ENCODE results near the gene SETD5.

Gene SETD5

DNA sequence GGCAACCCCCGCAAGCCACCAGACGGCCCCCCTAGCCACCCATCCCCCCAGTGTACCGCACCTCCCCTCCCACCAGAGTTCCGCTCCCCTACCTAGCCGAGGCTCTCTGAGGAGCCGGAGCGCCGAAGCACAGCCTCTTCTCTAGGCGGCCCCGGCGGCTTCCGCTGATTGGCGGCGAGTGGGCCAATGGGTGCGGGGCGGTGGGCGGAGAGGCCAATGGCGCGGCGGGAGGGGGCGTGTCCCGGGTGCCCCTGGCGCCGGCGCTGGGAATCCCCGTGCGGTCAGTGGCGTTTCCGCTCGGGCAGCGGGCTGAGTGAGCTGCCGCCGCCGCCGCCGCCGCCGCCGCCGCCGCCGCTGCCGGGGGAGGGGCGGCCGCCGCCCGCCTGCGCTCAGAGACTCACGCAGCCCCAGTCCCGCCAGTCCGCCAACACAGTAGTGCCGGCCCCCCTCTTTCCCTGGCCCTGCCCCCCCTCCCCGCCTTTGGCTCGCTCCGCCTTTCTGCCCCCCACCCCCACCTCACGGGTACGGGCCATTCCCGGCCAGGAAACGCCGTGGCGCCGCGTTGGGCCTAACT, at the start of gene SETD5:
TSS of gene SETD5 (plus strand) at position 284 of the 574 bp plus-strand sequence. CDS start 31,324 bp downstream, outside the sequence.
- peak; percentile 95 for DNase-seq (ENCODE audit: low spot score)

DNA sequence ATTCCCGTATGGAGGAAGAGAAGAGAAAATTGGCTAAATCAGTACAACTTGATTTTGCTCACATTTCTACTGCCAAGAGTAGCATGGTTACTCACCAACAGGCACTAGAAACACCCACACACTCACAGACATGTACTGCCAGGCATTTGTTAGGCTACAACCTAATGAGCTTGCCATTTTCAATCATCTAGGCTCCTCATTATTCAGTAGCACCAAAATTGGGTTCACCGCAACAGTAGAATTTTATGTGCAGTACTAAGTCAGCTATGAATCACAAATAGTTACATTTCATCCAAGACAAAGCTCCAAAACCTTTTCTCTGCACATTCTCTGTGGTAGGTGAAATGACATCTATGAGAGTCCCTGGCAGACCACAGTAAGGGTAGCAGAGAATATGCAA, 49.5 kb upstream of the SETD5 start:
- no peak for DNase-seq (ENCODE audit: low spot score)

GRCh38 chr3:9349321-9350117, 47.9 kb upstream of the SETD5 start:
- DNase-seq (ENCODE audit: low spot score), result no peak

DNA sequence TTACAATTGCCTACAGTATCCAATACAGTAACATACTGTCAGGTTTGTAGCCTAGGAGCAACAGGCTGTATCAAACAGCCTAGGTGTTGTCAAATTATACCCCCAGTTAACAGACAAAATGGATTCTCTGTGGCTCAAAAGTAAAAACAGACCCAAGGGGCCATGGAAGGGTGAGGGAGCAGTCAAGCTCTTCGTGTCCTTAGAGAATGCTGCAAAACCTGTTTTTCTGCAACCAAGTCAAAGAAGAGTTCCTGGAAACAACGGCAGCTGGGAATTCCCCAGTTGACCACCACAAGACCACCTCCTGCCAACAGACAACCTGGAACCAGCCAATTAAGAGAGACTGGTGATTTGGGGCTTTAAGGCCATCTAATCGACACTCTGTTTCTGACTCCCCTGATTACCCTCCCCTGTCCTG, 45.7 kb upstream of the SETD5 start:
- DNase-seq (ENCODE audit: low spot score), result no peak

DNA sequence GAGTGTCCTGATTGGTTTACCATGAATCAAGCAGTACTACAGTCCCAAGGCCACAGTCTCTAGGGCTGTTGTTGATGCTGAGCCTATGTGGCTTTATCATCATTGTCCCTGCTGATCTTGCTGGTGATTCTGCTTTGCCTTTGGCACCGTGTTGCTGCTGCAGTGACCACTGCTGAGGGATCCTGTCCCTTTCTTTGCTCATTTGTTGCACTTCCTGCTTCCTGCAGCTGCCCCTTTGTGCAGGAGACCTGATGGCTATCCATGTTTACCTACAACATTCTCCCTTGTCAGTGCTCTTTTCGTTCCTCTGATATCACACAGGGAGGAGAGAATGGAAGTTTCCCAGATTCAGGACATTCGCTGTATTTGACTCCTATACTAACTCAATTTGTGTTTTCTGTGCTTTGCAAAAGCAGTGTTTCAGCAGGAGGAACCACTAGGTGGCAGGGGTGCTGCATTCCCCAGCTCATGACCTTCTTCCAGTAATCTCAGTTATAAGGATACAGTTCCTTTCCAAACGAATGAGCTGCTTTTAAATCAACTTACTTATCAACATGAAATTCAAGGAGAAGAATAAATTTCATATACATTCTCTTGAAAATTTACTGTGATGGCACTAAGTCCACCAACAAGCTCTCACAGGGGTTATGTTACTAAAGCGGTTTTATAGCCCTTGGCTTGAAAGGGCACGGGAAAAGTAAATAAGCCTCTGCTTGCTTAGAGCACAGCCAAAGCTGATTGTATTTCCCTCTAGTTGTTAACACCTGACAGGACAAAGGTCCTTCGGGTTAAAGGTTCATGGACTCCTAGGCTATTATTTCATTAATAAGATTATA, 44.3 kb upstream of the SETD5 start:
- peak; percentile 86 for DNase-seq (ENCODE audit: low spot score)

DNA sequence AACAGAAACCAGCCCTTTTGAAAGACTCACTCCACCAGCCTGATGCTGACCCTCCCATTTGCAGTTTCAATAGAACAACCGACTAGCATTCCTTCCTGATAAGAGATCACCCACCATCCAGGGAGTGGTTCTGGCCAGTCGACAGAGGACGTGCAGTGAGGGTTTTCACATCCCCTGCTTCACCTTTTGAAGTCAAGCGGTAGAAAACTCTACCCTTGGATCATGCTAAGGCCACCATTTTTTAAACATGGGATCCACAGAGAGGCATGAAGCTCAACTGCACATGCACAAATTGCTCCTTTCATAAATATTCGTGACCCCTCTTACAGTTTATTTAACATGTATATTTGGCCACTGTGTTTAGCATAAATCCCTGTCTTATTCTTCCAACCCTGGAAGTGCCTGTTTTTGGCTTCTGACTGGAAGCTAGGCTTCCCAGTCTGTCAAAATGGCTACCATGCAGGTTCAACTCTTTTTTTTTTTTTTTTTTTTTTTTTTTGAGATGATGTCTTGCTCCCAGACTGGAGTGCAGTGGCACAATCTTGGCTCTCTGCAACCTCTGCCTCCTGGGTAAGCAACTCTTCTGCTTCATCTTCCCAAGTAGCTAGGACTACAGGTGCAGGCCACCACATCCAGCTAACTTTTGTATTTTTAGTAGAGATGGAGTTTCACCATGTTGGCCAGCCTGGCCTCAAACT, 35.6 kb upstream of the SETD5 start:
- no peak for DNase-seq (ENCODE audit: low spot score)

GRCh38 chr3:9362731-9363530, 34.5 kb upstream of the SETD5 start, which contains the start of gene THUMPD3:
Gene THUMPD3 (plus strand): TSS chr3:9363054. CDS start chr3:9365069, 2,015 bp downstream.
- peak; percentile 92 for DNase-seq (ENCODE audit: low spot score)

DNA sequence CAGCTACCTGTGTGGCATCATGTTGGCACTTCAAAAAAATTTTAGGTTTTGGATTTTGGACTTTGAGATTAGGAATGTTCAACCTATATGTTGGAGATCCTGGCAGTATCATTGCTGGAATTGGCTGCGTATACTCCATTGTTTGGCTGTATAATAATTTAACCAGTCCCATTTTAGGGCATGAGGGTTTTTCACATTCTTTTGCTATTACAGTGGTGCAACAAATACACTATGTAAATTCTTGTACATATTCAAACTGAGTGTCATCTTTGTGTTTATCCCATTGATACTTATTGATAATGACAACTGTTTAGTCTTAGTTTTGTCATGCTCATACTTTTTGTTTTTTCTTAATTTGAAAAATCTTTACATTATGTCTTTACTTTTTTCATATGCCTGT, 27.9 kb upstream of the SETD5 start:
- DNase-seq (ENCODE audit: low spot score), result no peak

GRCh38 chr3:9373465-9373864, 23.9 kb upstream of the SETD5 start:
- DNase-seq (ENCODE audit: low spot score), result no peak

DNA sequence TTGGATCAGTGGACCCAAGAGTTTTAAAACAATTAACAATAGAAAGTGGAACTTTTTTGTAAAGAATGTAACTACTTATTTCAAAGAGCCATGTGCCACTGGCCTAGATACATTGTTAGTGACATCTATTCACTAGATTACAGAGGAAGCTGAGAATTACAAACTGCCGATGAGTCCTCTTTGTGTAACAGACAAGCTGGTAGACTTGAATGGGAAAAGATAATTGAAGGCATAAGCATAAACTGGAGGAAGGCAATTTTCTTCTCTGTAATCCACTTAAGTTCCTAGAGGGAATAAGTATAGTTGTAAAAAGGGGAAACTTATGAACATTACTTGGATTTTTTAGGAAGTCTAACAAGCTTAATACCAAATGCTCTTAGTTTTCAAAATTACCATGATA, 19.4 kb upstream of the SETD5 start:
- DNase-seq (ENCODE audit: low spot score), result no peak

- no peak for DNase-seq (ENCODE audit: low spot score)
Measured at GRCh38 chr3:9379327-9379726, 18.1 kb upstream of the SETD5 start.

GRCh38 chr3:9380014-9380413, 17.4 kb upstream of the SETD5 start:
- no peak for DNase-seq (ENCODE audit: low spot score)

GRCh38 chr3:9384141-9384828, 13.1 kb upstream of the SETD5 start:
- no peak for DNase-seq (ENCODE audit: low spot score)

GRCh38 chr3:9385187-9386077, 12.0 kb upstream of the SETD5 start:
- DNase-seq (ENCODE audit: low spot score), result no peak

DNA sequence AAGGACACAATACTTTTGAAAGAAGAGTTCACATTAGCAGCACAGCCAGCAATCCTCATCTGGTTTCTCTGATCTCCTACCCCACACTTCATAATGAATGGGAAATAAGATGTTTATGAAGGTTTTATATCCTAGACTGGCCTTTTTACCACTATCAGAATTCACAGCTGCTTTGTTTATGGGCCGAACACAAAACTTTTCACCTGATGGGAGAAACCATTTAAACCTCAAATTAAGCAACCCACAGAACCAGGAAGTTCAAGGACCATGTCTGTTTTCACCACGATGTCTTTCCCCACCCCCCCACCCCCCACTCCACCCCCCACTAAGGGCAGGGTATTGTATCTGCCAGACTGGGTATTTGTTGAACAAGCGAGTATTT, 11.3 kb upstream of the SETD5 start:
- DNase-seq (ENCODE audit: low spot score), result no peak

DNA sequence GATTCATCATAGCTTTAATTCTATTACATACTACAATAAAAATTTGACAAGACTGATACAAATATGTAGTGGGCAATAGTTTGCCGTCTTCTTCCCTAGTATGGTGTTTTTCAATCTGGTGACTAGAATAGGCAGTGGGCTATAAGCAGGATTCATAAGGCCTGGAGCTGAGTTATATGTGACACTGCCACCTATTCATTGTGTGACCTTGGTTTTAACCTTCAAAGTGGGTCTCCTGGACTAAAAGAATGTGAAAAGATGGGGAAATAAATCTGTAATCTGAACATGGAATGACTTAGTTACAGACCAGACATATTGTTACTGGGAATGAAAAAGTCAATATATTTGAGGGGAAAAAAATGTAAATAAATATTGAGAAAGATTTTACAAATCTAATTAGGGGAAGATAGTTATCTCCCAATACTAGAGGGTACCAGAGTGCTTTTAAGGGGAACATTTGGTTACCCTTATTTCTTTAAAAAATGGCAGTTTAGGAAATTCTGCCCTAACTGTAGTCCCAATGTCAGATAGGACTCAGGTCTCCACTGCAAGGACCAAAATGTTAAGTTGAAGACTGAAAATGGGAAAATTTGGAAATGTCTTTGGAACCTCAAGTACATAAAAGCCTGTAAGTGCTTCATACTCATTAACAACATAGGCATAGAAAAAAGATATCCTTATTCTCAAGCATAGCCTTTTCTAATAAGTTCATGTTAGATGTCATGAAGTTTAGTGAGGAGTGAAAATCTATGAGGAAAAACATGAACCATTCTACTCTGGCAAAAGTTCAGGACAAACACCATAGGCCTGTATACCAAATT, 10.7 kb upstream of the SETD5 start:
- DNase-seq (ENCODE audit: low spot score), result no peak

DNA sequence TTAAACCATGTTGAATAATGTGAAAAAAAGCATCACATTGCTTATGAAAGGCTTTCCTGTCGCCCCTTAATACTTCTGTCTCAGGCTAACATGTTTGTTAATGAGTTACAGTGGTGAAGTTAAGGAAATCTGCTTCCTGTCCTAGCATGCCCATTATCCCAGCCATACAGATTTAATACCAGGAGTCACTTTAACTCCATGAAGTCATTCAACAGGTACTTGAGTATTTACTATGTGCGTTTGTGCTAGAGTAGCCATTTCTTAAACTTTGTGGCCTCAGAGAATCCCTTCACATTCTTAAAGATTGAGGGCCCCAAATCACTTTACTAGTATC, 10.1 kb upstream of the SETD5 start:
- no peak for DNase-seq (ENCODE audit: low spot score)

DNA sequence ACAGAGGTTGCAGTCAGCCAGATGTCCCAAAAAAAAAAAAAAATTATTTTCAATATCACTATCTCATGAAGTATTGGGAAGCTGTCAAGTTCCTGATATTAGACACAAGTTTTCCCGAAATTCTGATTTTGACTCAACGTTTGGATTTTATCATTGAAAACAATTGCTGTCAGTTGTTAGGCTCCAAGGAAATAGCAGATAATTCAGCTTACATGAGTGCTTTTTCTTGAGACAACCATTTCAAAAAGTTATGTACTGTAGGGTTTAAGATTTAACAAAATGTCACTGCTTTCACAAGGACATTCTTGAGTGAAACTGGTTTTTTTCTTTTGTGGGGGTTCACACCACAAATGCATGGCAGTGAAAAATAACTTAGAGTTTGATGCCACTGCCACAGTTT, 9.3 kb upstream of the SETD5 start:
- no peak for DNase-seq (ENCODE audit: low spot score)

Data from cerebellar cortex (tissue), 1 donor.